ENCODE data around the gene SOX11. TPM values are rescaled to one million over a fixed set of nuclear protein-coding genes. Genes with fewer than 3 reads are reported as not detected.

Gene SOX11
- polyA plus RNA-seq, 1 donor (not counting 4 experiments of a cell fraction or from before 2014, with no cell fraction given): not detected

DNA sequence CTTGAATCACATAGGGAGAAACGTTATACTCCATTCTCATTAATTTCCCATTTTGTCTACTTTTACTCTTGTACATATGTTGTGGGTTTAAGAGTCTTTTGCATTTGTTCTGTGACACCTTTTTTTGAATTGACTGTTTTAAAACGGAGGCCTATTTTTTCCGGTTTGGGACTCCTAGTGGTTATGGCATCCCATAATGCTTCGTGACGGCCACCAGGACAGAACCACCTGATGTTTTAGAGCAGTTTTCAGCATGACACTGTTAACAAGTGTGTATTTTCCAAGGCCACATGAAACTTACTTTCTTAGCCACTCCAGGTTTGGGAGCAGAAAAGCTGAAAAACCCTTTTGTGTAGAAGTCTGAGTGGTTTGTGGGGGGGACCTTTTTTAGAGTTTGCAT, 8.4 kb downstream of the SOX11 start:
- H3K79me2 ChIP-seq (ENCODE audit: control insufficient read depth, insufficient read depth, low read length): no peaks in the 10 kb centered on the region
- no peaks in the 10 kb centered on the region for H3K9me3 ChIP-seq (ENCODE audit: control insufficient read depth, low read depth, low read length)
- H3K27ac ChIP-seq (ENCODE audit: control insufficient read depth, insufficient read depth, low read length): no peak overlapping the region
- no peaks in the 10 kb centered on the region for H3K4me1 ChIP-seq (ENCODE audit: control insufficient read depth, extremely low read depth, insufficient read depth, low read length)
- H3K36me3 ChIP-seq (ENCODE audit: control insufficient read depth in 2 of 2, extremely low read depth in 1 of 2, insufficient read depth in 2 of 2, low read length in 2 of 2): no peaks in the 10 kb centered on the region
- H3K9ac ChIP-seq (ENCODE audit: control insufficient read depth, extremely low read depth, insufficient read depth, low read length): no peak overlapping the region
- FAIRE-seq: no peak
- TF ChIP-seq EZH2 (IDR thresholded peaks at IDR 0.05; ENCODE audit: low read length): no peak
- TF ChIP-seq, protein P1, sequence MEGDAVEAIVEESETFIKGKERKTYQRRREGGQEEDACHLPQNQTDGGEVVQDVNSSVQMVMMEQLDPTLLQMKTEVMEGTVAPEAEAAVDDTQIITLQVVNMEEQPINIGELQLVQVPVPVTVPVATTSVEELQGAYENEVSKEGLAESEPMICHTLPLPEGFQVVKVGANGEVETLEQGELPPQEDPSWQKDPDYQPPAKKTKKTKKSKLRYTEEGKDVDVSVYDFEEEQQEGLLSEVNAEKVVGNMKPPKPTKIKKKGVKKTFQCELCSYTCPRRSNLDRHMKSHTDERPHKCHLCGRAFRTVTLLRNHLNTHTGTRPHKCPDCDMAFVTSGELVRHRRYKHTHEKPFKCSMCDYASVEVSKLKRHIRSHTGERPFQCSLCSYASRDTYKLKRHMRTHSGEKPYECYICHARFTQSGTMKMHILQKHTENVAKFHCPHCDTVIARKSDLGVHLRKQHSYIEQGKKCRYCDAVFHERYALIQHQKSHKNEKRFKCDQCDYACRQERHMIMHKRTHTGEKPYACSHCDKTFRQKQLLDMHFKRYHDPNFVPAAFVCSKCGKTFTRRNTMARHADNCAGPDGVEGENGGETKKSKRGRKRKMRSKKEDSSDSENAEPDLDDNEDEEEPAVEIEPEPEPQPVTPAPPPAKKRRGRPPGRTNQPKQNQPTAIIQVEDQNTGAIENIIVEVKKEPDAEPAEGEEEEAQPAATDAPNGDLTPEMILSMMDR (optimal IDR thresholded peaks at IDR 0.05 in 1 of 3, IDR thresholded peaks at IDR 0.05 in 1 of 3, conservative IDR thresholded peaks at IDR 0.05 in 1 of 3; ENCODE audit: extremely low read depth in 1 of 3, insufficient read depth in 2 of 3, low read length in 3 of 3): no peak
- H3K4me2 ChIP-seq (ENCODE audit: control insufficient read depth, extremely low read depth, insufficient read depth, low read depth, low read length): no peak overlapping the region
- H3K27me3 ChIP-seq (ENCODE audit: control insufficient read depth, extremely low read depth, insufficient read depth, low read length): peaks cover 17% of the 10 kb centered on the region
- H2AFZ ChIP-seq (ENCODE audit: control insufficient read depth, low read length): no peak overlapping the region
- no peaks in the 10 kb centered on the region for H4K20me1 ChIP-seq (ENCODE audit: control insufficient read depth, extremely low read depth, insufficient read depth, low read length)
- DNase-seq (ENCODE audit: low read depth, low spot score): no peak
- H3K4me3 ChIP-seq (ENCODE audit: control insufficient read depth in 2 of 3, extremely low read depth in 1 of 3, insufficient read depth in 2 of 3, low read depth in 1 of 3, low read length in 3 of 3): no peak overlapping the region
- dilution Hi-C loops (cut with MboI; ENCODE audit: extremely low pct_ligation_motif_present, low sequenced_read_pairs): no loop called here
- no peaks in the 10 kb centered on the region for H3K9me1 ChIP-seq (ENCODE audit: control insufficient read depth, extremely low read depth, insufficient read depth, low read length)

DNA sequence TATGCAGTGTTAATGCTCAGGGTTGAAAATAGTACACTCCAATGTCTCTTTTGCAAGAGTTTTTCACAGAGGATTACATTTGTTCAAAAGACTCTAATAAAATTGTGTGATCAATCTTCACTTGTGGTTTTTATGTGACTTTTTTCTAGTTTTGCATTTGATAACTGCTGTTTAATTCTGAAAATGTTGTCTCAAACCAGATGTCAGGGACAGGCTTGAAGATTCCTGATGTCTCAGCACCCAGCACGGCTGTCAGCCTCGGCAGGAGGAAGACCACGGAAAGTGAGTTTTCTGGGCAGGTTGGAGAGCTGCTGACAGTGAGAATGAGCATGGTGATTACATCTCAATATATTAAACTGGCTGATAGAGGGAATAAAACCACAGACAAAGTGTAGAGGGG, 9.1 kb downstream of the SOX11 start:
- Histone ChIP-seq H3K36me3 (ENCODE audit: control insufficient read depth in 2 of 2, extremely low read depth in 1 of 2, insufficient read depth in 2 of 2, low read length in 2 of 2) (no peaks in the 10 kb centered on the region), H3K9me1 (ENCODE audit: control insufficient read depth, extremely low read depth, insufficient read depth, low read length) (no peaks in the 10 kb centered on the region), H3K27me3 (ENCODE audit: control insufficient read depth, extremely low read depth, insufficient read depth, low read length) (peaks cover 10% of the 10 kb centered on the region), H3K9me3 (ENCODE audit: control insufficient read depth, low read depth, low read length) (no peaks in the 10 kb centered on the region), H4K20me1 (ENCODE audit: control insufficient read depth, extremely low read depth, insufficient read depth, low read length) (no peaks in the 10 kb centered on the region), H3K4me1 (ENCODE audit: control insufficient read depth, extremely low read depth, insufficient read depth, low read length) (no peaks in the 10 kb centered on the region), H3K4me3 (ENCODE audit: control insufficient read depth in 2 of 3, extremely low read depth in 1 of 3, insufficient read depth in 2 of 3, low read depth in 1 of 3, low read length in 3 of 3) (no peak overlapping the region), H3K9ac (ENCODE audit: control insufficient read depth, extremely low read depth, insufficient read depth, low read length) (no peak overlapping the region), H3K79me2 (ENCODE audit: control insufficient read depth, insufficient read depth, low read length) (no peaks in the 10 kb centered on the region), H2AFZ (ENCODE audit: control insufficient read depth, low read length) (no peak overlapping the region), H3K27ac (ENCODE audit: control insufficient read depth, insufficient read depth, low read length) (no peak overlapping the region), H3K4me2 (ENCODE audit: control insufficient read depth, extremely low read depth, insufficient read depth, low read depth, low read length) (no peak overlapping the region)
- FAIRE-seq (no peak), DNase-seq (ENCODE audit: low read depth, low spot score) (no peak)
- no peak for TF ChIP-seq EZH2 (IDR thresholded peaks at IDR 0.05; ENCODE audit: low read length)
- TF ChIP-seq, protein P1 (optimal IDR thresholded peaks at IDR 0.05 in 1 of 3, IDR thresholded peaks at IDR 0.05 in 1 of 3, conservative IDR thresholded peaks at IDR 0.05 in 1 of 3; ENCODE audit: extremely low read depth in 1 of 3, insufficient read depth in 2 of 3, low read length in 3 of 3): no peak
- dilution Hi-C loops (cut with MboI; ENCODE audit: extremely low pct_ligation_motif_present, low sequenced_read_pairs): no loop called here

Measured in keratinocyte (primary cell).